Inflammatory macrophage (primary cell): ENCODE data around the gene CCR5AS.

Experiments
- DNase-seq, 2 donors: peaks; one replicate each; pipeline ENCODE4 v3.0.0-alpha.2; 2020 to 2022

CCR5AS gene

GRCh38 chr3:46375218-46375617 is 31.6 kb downstream of the CCR5AS start:
- no peak for DNase-seq

GRCh38 chr3:46374755-46375154 is 32.1 kb downstream of the CCR5AS start:
- no peak for DNase-seq

GRCh38 chr3:46372492-46373359 is 34.1 kb downstream of the CCR5AS start:
- peak; percentile 70 to 75 for DNase-seq

- no peak for DNase-seq
Measured at GRCh38 chr3:46371519-46372340, 35.1 kb downstream of the CCR5AS start.

- peak; percentile 56 to 70 for DNase-seq
Measured at GRCh38 chr3:46370839-46371518, 35.9 kb downstream of the CCR5AS start, which contains the start of gene CCR5. Gene CCR5, plus strand, starts transcription at chr3:46370946. Its CDS starts 1,957 bp downstream, at chr3:46372903.

GRCh38 chr3:46369675-46370132 is 37.2 kb downstream of the CCR5AS start:
- no peak for DNase-seq

- DNase-seq = peak in 1 of 2 donors; percentile 43
Measured at GRCh38 chr3:46369151-46369550, 37.7 kb downstream of the CCR5AS start.

GRCh38 chr3:46368569-46368968 is 38.3 kb downstream of the CCR5AS start:
- DNase-seq = peak; percentile 95 to 97

- no peak for DNase-seq
Measured at GRCh38 chr3:46367811-46368210, 39.1 kb downstream of the CCR5AS start.

GRCh38 chr3:46365737-46366524 is 40.9 kb downstream of the CCR5AS start:
- no peak for DNase-seq

GRCh38 chr3:46365041-46365440 is 41.8 kb downstream of the CCR5AS start:
- DNase-seq = no peak

GRCh38 chr3:46361408-46362283 is 45.2 kb downstream of the CCR5AS start:
- DNase-seq = peak; percentile 83 to 88

- peak; percentile 36 to 55 for DNase-seq
Measured at GRCh38 chr3:46360907-46361306, 46.0 kb downstream of the CCR5AS start.

GRCh38 chr3:46359733-46360493 is 47.0 kb downstream of the CCR5AS start:
- peak in 1 of 2 donors; percentile 24 for DNase-seq

GRCh38 chr3:46358466-46358865 is 48.4 kb downstream of the CCR5AS start:
- DNase-seq = no peak

GRCh38 chr3:46356909-46357308 is 50.0 kb downstream of the CCR5AS start:
- no peak for DNase-seq

GRCh38 chr3:46356276-46356675 is 50.6 kb downstream of the CCR5AS start:
- DNase-seq = peak in 1 of 2 donors; percentile 22

- DNase-seq = no peak
Measured at GRCh38 chr3:46354984-46355383, 51.9 kb downstream of the CCR5AS start.

- DNase-seq = no peak
Measured at GRCh38 chr3:46354478-46354877, 52.4 kb downstream of the CCR5AS start.
